ENCODE data around the gene KRT27. TPM values are rescaled to one million over a fixed set of nuclear protein-coding genes. Genes with fewer than 3 reads are reported as not detected.

KRT27 gene
- polyA plus RNA-seq, 4 donors = not detected

GRCh38 chr17:40810494-40810893 is 28.1 kb upstream of the KRT27 start:
- DNase-seq (ENCODE audit: low read depth in 4 of 4, low spot score in 2 of 4) = no peak

- DNase-seq (ENCODE audit: low read depth in 4 of 4, low spot score in 2 of 4) = no peak
Measured at GRCh38 chr17:40809721-40810421, 27.5 kb upstream of the KRT27 start.

- DNase-seq (ENCODE audit: low read depth in 4 of 4, low spot score in 2 of 4) = no peak
Measured at GRCh38 chr17:40806131-40806530, 23.8 kb upstream of the KRT27 start.

GRCh38 chr17:40803617-40804082 is 21.3 kb upstream of the KRT27 start:
- peak in 1 of 4 donors; percentile 54 for DNase-seq (ENCODE audit: low read depth in 4 of 4, low spot score in 2 of 4)

GRCh38 chr17:40801157-40801556 is 18.8 kb upstream of the KRT27 start:
- DNase-seq (ENCODE audit: low read depth in 4 of 4, low spot score in 2 of 4) = no peak

GRCh38 chr17:40800381-40800780 is 18.0 kb upstream of the KRT27 start:
- no peak for DNase-seq (ENCODE audit: low read depth in 4 of 4, low spot score in 2 of 4)

GRCh38 chr17:40799859-40800258 is 17.5 kb upstream of the KRT27 start, which contains the start of gene KRT28:
KRT28 (minus strand) TSS chr17:40799959; CDS start chr17:40799893, 66 bp downstream.
- DNase-seq (ENCODE audit: low read depth in 4 of 4, low spot score in 2 of 4) = no peak

- no peak for DNase-seq (ENCODE audit: low read depth in 4 of 4, low spot score in 2 of 4)
Measured at GRCh38 chr17:40796846-40797245, 14.5 kb upstream of the KRT27 start.

GRCh38 chr17:40795019-40795667 is 12.8 kb upstream of the KRT27 start:
- no peak for DNase-seq (ENCODE audit: low read depth in 4 of 4, low spot score in 2 of 4)

GRCh38 chr17:40794466-40794865 is 12.1 kb upstream of the KRT27 start:
- no peak for DNase-seq (ENCODE audit: low read depth in 4 of 4, low spot score in 2 of 4)

GRCh38 chr17:40793832-40794231 is 11.5 kb upstream of the KRT27 start:
- no peak for DNase-seq (ENCODE audit: low read depth in 4 of 4, low spot score in 2 of 4)

- no peak for DNase-seq (ENCODE audit: low read depth in 4 of 4, low spot score in 2 of 4)
Measured at GRCh38 chr17:40791787-40792436, 9.6 kb upstream of the KRT27 start.

GRCh38 chr17:40791111-40791510 is 8.8 kb upstream of the KRT27 start:
- no peak for DNase-seq (ENCODE audit: low read depth in 4 of 4, low spot score in 2 of 4)

GRCh38 chr17:40779181-40779909 is 3.0 kb downstream of the KRT27 start:
- DNase-seq (ENCODE audit: low read depth in 4 of 4, low spot score in 2 of 4) = no peak

GRCh38 chr17:40778461-40778860 is 3.9 kb downstream of the KRT27 start:
- no peak for DNase-seq (ENCODE audit: low read depth in 4 of 4, low spot score in 2 of 4)

- DNase-seq (ENCODE audit: low read depth in 4 of 4, low spot score in 2 of 4) = no peak
Measured at GRCh38 chr17:40777971-40778370, 4.4 kb downstream of the KRT27 start.

GRCh38 chr17:40777459-40777858 is 4.9 kb downstream of the KRT27 start:
- DNase-seq (ENCODE audit: low read depth in 4 of 4, low spot score in 2 of 4) = no peak

GRCh38 chr17:40775945-40776344 is 6.4 kb downstream of the KRT27 start:
- peak in 1 of 4 donors; percentile 19 for DNase-seq (ENCODE audit: low read depth in 4 of 4, low spot score in 2 of 4)

- no peak for DNase-seq (ENCODE audit: low read depth in 4 of 4, low spot score in 2 of 4)
Measured at GRCh38 chr17:40772101-40772500, 10.2 kb downstream of the KRT27 start, which contains the start of gene KRT26. KRT26 (minus strand) TSS chr17:40772201; CDS start chr17:40772113, 88 bp downstream.

- DNase-seq (ENCODE audit: low read depth in 4 of 4, low spot score in 2 of 4) = no peak
Measured at GRCh38 chr17:40765657-40766056, 16.7 kb downstream of the KRT27 start.

GRCh38 chr17:40763752-40764151 is 18.6 kb downstream of the KRT27 start:
- DNase-seq (ENCODE audit: low read depth in 4 of 4, low spot score in 2 of 4) = no peak

Measured in left renal cortex interstitium (tissue), 4 donors.